Stomach (tissue), 9 donors: ENCODE measurements around the gene CCDC47. TPM values are rescaled to one million over a fixed set of nuclear protein-coding genes. Genes with fewer than 3 reads are reported as not detected.

Experiments used
- DNase-seq, 2 donors: peaks; one replicate each; pipeline versions ENCODE4 v3.0.0 to v3.0.0-alpha.2; 2013 to 2019
- H3K27ac ChIP-seq, 5 donors: fragments of 200-600 bp in 4 of 5; sonication (generic) in 4 of 5; one replicate each; pipeline ENCODE4 v1.5.1; 2013 to 2019; ENCODE audit warnings: mild to moderate bottlenecking in 1 of 5, moderate library complexity in 1 of 5
- H3K27me3 ChIP-seq, 3 donors: fragments of 200-600 bp; sonication (generic); one replicate each; pipeline ENCODE4 v1.5.1; 2017 to 2019; ENCODE audit warnings: mixed run types in 1 of 3
- H3K36me3 ChIP-seq, 4 donors: fragments of 200-600 bp; sonication (generic); 1 replicate in 3 of 4; 2 replicates in 1 of 4; pipeline ENCODE4 v1.5.1; 2016 to 2019
- H3K4me1 ChIP-seq, 4 donors: fragments of 200-600 bp; sonication (generic); one replicate each; pipeline ENCODE4 v1.5.1; 2016 to 2019
- H3K4me3 ChIP-seq, 4 donors: fragments of 200-600 bp; sonication (generic) in 3 of 4; one replicate each; pipeline ENCODE4 v1.5.1; 2016 to 2019; ENCODE audit warnings: mild to moderate bottlenecking in 1 of 4
- H3K9me3 ChIP-seq, 4 donors: fragments of 200-600 bp; sonication (generic); one replicate each; pipeline ENCODE4 v1.5.1; 2016 to 2019
- EP300 ChIP-seq: sonication (generic); formaldehyde crosslinking; IDR thresholded peaks from one replicate; pipeline ENCODE4 v1.6.1; 2017; ENCODE audit warnings: antibody characterized with exemption
- POLR2A ChIP-seq, 4 donors: fragments of 450-650 bp; IDR thresholded peaks; one replicate each; pipeline ENCODE4 v1.6.1; 2016; ENCODE audit warnings: antibody characterized with exemption in 4 of 4, control low read depth in 2 of 4, mild to moderate bottlenecking in 1 of 4, moderate library complexity in 1 of 4
- POLR2AphosphoS5 ChIP-seq, 3 donors: sonication (generic); formaldehyde crosslinking; IDR thresholded peaks; one replicate each; pipeline ENCODE4 v1.6.1; 2016; ENCODE audit warnings: antibody characterized with exemption in 3 of 3
- WGBS, 5 donors: extraction: QIAGEN DNeasy Blood & Tissue Kit in 3 of 5; methylation state at CpG; one replicate each; pipeline versions ENCODE4 v1.1.5 to v1.1.7; 2013 to 2018; 5-methylcytosine and 5-hydroxymethylcytosine counted together
- intact Hi-C: fragments of 100-400 bp; cut with DNase I; formaldehyde crosslinking; loops from one replicate; pipeline ENCODE4 v1.15.1; 2023; ENCODE audit warnings: low total_unique reads
- polyA plus RNA-seq, 3 donors: library from polyadenylated mRNA; stranded (reverse); fragments of 200-250 nt; gene quantifications; one replicate each; pipeline ENCODE4 v1.2.3, GENCODE V29; 2013
- total RNA-seq, 5 donors: library from RNA; depleted of rRNA; stranded (reverse); fragments of >200 nt; gene quantifications; one replicate each; pipeline versions ENCODE4 v1.1.0 to v1.2.3, GENCODE V29; 2014 to 2016
- TF ChIP-seq, protein P1 (sequence below), 7 experiments: fragments of 450-650 bp in 4 of 7; fragments of 200-600 bp in 3 of 7; sonication (generic) in 3 of 7; IDR thresholded peaks; one replicate each; pipeline ENCODE4 v1.5.1; 2016 to 2019; ENCODE audit warnings: antibody characterized with exemption in 7 of 7, control low read depth in 2 of 7, mild to moderate bottlenecking in 1 of 7
- donor health status: healthy with polysubstance abuse.
- donor health status: Bipolar disorder and iron deficiency.
- donor health status: healthy.

Gene CCDC47
- total and polyA plus RNA-seq, 8 donors, result 11.5 to 139 (median 51.4) TPM

DNA sequence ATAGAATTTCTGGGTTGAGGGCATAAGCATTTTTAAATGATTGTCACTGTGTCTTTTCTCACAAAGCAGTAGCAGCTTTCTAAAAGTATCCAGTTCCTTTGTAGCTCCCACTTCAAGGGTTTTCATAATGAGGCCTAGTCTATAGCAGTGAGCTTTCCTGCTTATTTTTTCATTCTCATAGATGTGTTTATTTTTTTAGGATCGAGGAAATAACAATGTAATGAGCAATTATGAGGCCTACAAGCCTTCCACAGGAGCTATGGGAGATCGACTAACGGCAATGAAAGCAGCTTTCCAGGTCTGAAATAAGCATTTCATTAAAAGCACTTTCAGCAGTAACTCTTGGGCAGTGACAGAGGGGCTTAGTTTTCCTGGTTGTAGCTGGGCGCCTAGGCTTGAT lies 43.3 kb upstream of the CCDC47 start:
- Histone ChIP-seq H3K4me1 (peaks cover 0 to 14% (median 6%) of the 10 kb centered on the region in 4 donors), H3K9me3 (no peaks in the 10 kb centered on the region), H3K27me3 (no peaks in the 10 kb centered on the region), H3K36me3 (peaks cover 92 to 100% (median 100%) of the 10 kb centered on the region in 4 donors), H3K27ac (no peak overlapping the region), H3K4me3 (no peak overlapping the region)
- DNase-seq, result no peak
- WGBS, 5 donors, result 87 to 92% (median 89%) methylated on average over 4 of the region's 4 CpGs
- intact Hi-C loops, result no loop called here
- TF ChIP-seq, protein P1, sequence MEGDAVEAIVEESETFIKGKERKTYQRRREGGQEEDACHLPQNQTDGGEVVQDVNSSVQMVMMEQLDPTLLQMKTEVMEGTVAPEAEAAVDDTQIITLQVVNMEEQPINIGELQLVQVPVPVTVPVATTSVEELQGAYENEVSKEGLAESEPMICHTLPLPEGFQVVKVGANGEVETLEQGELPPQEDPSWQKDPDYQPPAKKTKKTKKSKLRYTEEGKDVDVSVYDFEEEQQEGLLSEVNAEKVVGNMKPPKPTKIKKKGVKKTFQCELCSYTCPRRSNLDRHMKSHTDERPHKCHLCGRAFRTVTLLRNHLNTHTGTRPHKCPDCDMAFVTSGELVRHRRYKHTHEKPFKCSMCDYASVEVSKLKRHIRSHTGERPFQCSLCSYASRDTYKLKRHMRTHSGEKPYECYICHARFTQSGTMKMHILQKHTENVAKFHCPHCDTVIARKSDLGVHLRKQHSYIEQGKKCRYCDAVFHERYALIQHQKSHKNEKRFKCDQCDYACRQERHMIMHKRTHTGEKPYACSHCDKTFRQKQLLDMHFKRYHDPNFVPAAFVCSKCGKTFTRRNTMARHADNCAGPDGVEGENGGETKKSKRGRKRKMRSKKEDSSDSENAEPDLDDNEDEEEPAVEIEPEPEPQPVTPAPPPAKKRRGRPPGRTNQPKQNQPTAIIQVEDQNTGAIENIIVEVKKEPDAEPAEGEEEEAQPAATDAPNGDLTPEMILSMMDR (IDR thresholded peaks at IDR 0.05), result no peak
- TF ChIP-seq EP300, result no peak
- TF ChIP-seq POLR2A (IDR thresholded peaks at IDR 0.05), result no peak
- no peak for TF ChIP-seq POLR2AphosphoS5 (IDR thresholded peaks at IDR 0.05)

DNA sequence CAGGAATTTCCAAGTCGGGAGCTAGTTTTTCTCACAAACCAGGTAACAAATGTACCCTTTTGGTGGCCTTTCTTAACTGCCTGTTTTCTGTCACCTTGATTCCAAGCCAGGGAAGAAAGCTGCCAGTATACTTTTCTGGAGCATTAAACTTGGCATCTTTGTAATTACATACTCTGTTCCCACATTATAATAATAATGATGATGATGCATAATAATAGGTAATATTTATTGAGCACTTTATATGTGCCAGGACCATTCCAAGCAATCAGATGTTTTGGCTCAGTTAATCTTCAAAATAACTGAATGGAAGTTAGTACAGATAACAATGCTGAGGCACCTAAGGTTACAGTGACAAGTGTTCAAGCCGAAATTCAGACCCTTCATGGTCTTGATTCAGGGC lies 42.7 kb upstream of the CCDC47 start:
- TF ChIP-seq EP300, result no peak
- no peak for TF ChIP-seq POLR2A (IDR thresholded peaks at IDR 0.05)
- TF ChIP-seq, protein P1 (IDR thresholded peaks at IDR 0.05), result no peak
- TF ChIP-seq POLR2AphosphoS5 (IDR thresholded peaks at IDR 0.05), result no peak
- WGBS, 5 donors, result 77 to 94% (median 82%) methylated on average over 2 of the region's 2 CpGs
- no peak for DNase-seq
- Histone ChIP-seq H3K4me3 (no peak overlapping the region), H3K27ac (no peak overlapping the region), H3K9me3 (no peaks in the 10 kb centered on the region), H3K27me3 (no peaks in the 10 kb centered on the region), H3K4me1 (peaks cover 0 to 14% (median 6%) of the 10 kb centered on the region in 4 donors), H3K36me3 (peaks cover 92 to 100% (median 100%) of the 10 kb centered on the region in 4 donors)
- intact Hi-C loops, result no loop called here

DNA sequence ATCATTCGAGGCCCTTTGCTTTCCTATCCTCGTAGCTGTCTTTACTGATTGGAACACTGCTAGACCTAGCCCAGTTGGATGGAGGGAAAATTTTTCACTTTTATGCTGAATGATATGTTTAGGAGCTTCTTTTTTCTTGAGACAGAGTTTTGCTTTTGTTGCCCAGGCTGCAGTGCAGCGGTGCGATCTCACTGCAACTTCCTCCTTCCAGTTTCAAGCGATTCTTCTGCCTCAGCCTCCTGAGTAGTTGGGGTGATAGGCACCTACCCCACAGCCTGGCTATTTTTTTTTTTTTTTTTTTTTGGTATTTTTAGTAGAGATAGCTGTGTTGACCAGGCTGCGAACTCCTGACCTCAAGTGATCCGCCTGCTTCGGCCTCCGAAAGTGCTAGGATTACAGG lies 36.6 kb upstream of the CCDC47 start:
- Histone ChIP-seq H3K36me3 (peaks cover 78 to 100% (median 100%) of the 10 kb centered on the region in 4 donors), H3K9me3 (no peaks in the 10 kb centered on the region), H3K27ac (no peak overlapping the region), H3K4me3 (no peak overlapping the region), H3K4me1 (no peaks in the 10 kb centered on the region), H3K27me3 (no peaks in the 10 kb centered on the region)
- intact Hi-C loops, result no loop called here
- WGBS, 5 donors, result 75 to 86% (median 82%) methylated on average over 9 of the region's 9 CpGs
- TF ChIP-seq, protein P1 (IDR thresholded peaks at IDR 0.05), result no peak
- no peak for DNase-seq

DNA sequence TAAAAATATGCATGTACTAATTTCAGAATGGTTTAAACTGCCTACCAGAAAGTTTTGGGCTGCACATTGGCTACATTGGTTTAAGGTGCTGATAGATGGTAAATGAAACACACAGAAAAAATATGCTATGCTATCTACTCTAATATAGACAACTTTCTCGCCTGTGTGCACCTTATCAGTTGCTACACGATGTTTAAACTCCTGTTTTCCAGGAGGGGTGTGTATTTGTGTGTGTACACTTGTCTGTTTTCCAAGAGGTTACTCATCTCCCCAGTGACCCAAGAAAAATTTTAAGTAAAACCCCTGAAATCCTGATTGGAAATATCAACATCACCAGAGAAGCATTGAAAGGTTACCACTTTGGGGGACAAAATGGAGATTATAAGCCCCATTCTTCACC lies 32.2 kb upstream of the CCDC47 start:
- TF ChIP-seq, protein P1 (IDR thresholded peaks at IDR 0.05), result no peak
- H3K27me3 ChIP-seq, result no peaks in the 10 kb centered on the region
- 29 to 72% (median 48%) methylated on average over 2 of the region's 2 CpGs for WGBS, 5 donors
- intact Hi-C loops, result no loop called here
- H3K4me3 ChIP-seq, result no peak overlapping the region
- no peaks in the 10 kb centered on the region for H3K4me1 ChIP-seq
- peaks cover 60 to 100% (median 99%) of the 10 kb centered on the region in 4 donors for H3K36me3 ChIP-seq
- H3K9me3 ChIP-seq, result no peaks in the 10 kb centered on the region
- no peak overlapping the region for H3K27ac ChIP-seq
- DNase-seq, result no peak
